NCI-H187 treated with DMSO at 0.1 percent for 48 hours (cell line): ENCODE results near the gene HAL.

ENCODE experiments used
- DNase-seq: peaks from one replicate; lab custom pipeline; 2025; lab: John Stamatoyannopoulos, UW

The HAL gene

GRCh38 chr12:95942101-95942523, 54.0 kb downstream of the HAL start:
- DNase-seq: no peak

GRCh38 chr12:95940514-95940913, 55.6 kb downstream of the HAL start:
- DNase-seq: no peak
